Aortic smooth muscle cell (primary cell): ENCODE data around the gene SLC4A1. TPM values are rescaled to one million over a fixed set of nuclear protein-coding genes. Genes with fewer than 3 reads are reported as not detected.

ENCODE experiments used
- total RNA-seq: library from RNA; depleted of rRNA; stranded (reverse); fragments of >200 nt; gene quantifications from 2 replicates; pipeline ENCODE4 v1.2.3, GENCODE V29; 2014

The SLC4A1 gene
- total RNA-seq: not detected in 2 replicates

DNA sequence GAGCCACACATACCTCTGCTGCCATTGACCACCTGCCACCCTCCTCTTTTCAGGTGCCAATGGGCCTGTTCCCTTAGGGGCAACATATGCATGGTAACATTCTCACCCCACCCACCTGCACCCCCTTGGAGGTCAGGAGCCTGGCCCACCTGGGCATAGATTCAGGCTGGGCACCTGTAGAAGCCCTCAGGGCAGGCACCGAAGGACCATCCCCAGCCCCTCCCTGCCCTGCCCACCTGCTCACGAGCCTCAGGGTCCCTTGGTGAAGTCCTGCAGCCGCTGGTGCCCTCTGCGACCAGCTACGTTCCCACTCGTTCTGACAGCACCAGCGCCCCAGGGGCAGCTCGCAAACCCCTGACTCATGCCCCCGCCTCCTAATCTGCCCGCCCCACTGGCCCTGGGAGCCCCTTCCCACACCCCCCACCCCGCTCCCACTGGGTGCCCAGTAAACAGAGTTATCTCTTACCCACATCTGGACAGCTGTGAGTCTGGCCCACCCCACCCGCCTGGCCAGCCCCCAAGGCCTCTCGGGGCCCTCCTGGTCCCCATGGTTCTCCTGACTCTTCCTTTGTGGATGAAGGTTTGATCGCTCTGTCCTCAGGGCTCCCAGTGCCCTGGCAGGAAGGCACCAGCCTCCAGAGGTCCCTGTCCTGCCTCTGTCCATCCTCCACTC, at the start of gene SLC4A1:
Gene SLC4A1 (minus strand): TSS at position 318 of the 673 bp plus-strand sequence. CDS start 5,269 bp downstream, outside the sequence.

DNA sequence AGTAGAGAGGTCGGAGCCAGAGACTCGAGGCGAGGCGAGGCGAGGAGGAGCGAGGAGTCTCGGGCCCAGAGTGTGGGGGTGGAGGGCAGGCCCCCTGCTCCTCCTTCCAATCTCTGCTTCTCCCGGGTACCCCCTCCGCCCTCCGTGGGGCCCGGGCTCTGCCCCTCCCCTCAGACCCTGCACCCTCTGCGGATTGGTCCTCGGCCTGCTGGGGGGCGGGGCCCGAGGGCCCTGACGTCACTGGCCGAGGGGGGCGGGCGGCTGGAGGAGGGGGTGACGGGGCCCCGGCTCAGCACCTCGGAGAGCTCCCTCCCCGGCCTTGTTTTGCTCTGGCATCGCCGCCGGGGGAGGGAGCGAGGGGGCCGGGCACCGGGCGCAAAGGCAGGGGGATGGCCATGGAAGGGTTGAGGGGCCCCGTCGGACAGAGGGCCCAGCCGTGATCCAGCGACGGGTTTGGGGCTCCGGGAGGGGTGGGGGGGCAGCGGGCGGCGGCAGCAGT, 40.4 kb upstream of the SLC4A1 start, which contains the start of gene RUNDC3A:
Gene RUNDC3A (plus strand): TSS at position 282 of the 499 bp plus-strand sequence. CDS start 232 bp downstream, outside the sequence.

DNA sequence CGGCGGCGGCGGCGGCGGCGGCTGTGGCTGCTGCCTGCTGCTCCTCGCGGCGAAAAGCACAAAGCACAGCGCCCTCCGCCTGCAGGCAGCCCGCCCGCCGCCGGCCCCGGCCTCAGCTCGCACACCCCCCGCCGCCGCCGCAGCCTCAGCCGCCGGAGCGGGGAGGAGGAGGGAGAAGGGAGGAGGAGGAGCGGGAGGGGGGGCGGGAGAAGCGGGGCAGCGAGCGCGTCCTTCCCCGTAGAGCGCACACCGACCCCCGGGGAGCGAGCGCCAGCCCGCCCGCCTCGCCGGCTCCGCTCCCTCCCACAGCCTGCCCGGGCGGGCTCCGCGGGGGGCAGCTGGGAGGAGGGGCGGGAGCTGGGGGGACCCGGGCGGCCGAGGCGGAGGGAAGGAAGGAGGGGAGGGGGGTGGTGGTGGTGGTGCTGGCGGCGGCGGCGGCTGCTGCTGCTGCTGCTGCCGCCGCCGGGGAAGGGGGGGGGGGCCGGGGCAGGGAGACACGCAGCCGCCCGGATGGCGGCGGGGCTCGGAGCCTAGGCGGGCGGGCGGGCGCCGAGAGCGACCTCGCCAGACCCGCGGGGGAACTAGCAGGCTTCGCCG, 48.2 kb downstream of the SLC4A1 start, which contains the start of gene UBTF:
Gene UBTF (minus strand): TSS at position 60 of the 597 bp plus-strand sequence. CDS start 1,446 bp downstream, outside the sequence.

DNA sequence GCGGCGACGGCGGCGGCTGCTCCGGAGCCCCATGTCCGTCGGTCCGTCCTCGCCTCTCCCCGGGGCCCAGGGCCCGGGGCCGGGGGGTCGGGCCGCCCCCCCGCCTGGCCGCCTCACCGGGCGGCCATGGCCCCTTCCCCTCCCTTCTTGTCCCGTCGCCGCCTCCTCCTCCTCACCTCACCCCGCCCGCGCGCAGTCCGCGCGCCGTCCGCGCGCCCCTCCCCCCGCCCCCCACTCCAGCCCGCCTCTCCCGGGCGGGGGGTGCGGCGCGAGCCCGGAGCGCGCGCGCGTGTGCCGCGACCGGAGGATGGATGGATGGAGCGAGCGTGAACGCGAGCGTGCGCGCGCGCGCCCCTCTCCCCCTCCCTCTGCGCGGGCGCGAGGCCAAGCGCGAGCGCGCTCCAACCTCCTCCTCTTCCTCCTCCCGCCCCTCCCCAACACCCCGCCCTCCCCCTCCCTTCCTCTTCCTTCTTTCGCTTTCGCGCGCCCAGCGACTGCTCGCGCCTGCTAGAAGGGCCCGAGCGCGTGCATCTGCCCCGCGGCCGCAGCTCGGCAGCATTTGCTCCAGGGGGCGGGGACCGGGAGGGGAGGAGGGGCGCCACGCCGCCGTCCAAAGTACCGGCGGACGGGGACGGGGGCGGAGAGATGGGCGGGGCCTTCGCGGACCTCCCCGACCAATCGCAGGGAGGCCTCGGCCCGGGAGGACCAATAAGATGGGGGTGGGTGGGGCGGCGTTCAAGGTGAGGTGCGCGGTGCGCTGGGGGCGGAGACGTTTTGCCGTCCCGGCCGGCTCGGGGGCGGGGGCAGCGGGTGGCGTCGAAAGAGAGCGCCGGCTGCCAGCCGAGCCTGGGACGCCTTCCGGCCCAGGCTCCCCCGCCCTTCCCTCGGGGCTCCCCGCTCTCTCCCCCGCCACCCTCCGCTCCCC, 68.1 kb downstream of the SLC4A1 start, which contains the start of gene ATXN7L3:
Gene ATXN7L3 (minus strand): TSS at position 332 of the 925 bp plus-strand sequence. CDS start 1,814 bp downstream, outside the sequence.

Other genes with a start within 250 kb of the SLC4A1 start
- 22.7 and 25.5 TPM in 2 replicates for gene LSM12, start 201.5 kb downstream of the SLC4A1 start, total RNA-seq
- gene G6PC3, start 197.4 kb downstream of the SLC4A1 start, total RNA-seq: 18.0 and 24.6 TPM in 2 replicates
- 51.0 and 88.3 TPM in 2 replicates for gene HDAC5, start 144.5 kb downstream of the SLC4A1 start, total RNA-seq
- gene HROB, start 126.2 kb downstream of the SLC4A1 start, total RNA-seq: 1.1 and 2.2 TPM in 2 replicates
- 0.13 and 0.44 TPM in 2 replicates for gene ASB16, start 97.4 kb downstream of the SLC4A1 start, total RNA-seq
- gene TMUB2, start 81.2 kb downstream of the SLC4A1 start, total RNA-seq: 23.5 and 25.2 TPM in 2 replicates
- 31.8 and 32.4 TPM in 2 replicates for gene ATXN7L3, start 68.3 kb downstream of the SLC4A1 start, total RNA-seq
- 58.3 and 62.9 TPM in 2 replicates for gene UBTF, start 48.5 kb downstream of the SLC4A1 start, total RNA-seq
- gene RUNDC3A, start 40.5 kb upstream of the SLC4A1 start, total RNA-seq: 0.13 and 0.31 TPM in 2 replicates
- 60.7 and 67.2 TPM in 2 replicates for gene SLC25A39, start 56.7 kb upstream of the SLC4A1 start, total RNA-seq
- 240 and 273 TPM in 2 replicates for gene GRN, start 77.2 kb upstream of the SLC4A1 start, total RNA-seq
- 0.79 and 0.81 TPM in 2 replicates for gene FAM171A2, start 95.7 kb upstream of the SLC4A1 start, total RNA-seq
- under 0.01 TPM in 1 of 2 replicates, not detected in the other for gene ITGA2B, start 121.5 kb upstream of the SLC4A1 start, total RNA-seq
- gene GPATCH8, start 235.3 kb upstream of the SLC4A1 start, total RNA-seq: 12.7 and 16.5 TPM in 2 replicates